Memory B cell (primary cell): ENCODE data around the gene RNASEH2C.
"Not testable (repeated sequence)": the region's sequence is repeated elsewhere in the genome, so short reads cannot be mapped to it uniquely, and the experiment has no call there.

Source experiments
- ATAC-seq: fragments of 150-1000 bp; cut with Tn5 transposase; 2 replicates; pipeline ENCODE4 v1.10.0; 2021; ENCODE audit warnings: low read depth, mild to moderate bottlenecking, moderate library complexity
- DNase-seq, 2 donors: peaks; one replicate each; pipeline ENCODE4 v3.0.0; 2022; ENCODE audit warnings: low spot score in 2 of 2
- H3K27ac Mint-ChIP-seq: one replicate; pipeline ENCODE4 v1.8.0; 2022; ENCODE audit warnings: mild to moderate bottlenecking, moderate library complexity, mixed read lengths
- H3K27me3 Mint-ChIP-seq: one replicate; pipeline ENCODE4 v1.8.0; 2022; ENCODE audit warnings: mixed read lengths
- H3K36me3 Mint-ChIP-seq: one replicate; pipeline ENCODE4 v1.8.0; 2022; ENCODE audit warnings: mild to moderate bottlenecking, mixed read lengths
- H3K4me1 Mint-ChIP-seq: one replicate; pipeline ENCODE4 v1.8.0; 2022; ENCODE audit warnings: mixed read lengths
- H3K4me3 Mint-ChIP-seq: one replicate; pipeline ENCODE4 v1.8.0; 2022; ENCODE audit warnings: mild to moderate bottlenecking, moderate library complexity, mixed read lengths
- H3K9me3 Mint-ChIP-seq: one replicate; pipeline ENCODE4 v1.8.0; 2022; ENCODE audit warnings: mixed read lengths

The RNASEH2C gene

GRCh38 chr11:65720211-65720934 is at the start of gene RNASEH2C:
RNASEH2C (minus strand) TSS chr11:65720798; CDS start chr11:65720758, 40 bp downstream.
- no peaks in the 10 kb centered on the region for H3K27me3 Mint-ChIP-seq
- peak within 1 kb of the TSS; percentile 85 for H3K27ac Mint-ChIP-seq
- peaks cover 19% of the 10 kb centered on the region for H3K4me1 Mint-ChIP-seq
- H3K9me3 Mint-ChIP-seq, result no peaks in the 10 kb centered on the region
- DNase-seq (peak; percentile 59 to 77), ATAC-seq (peak; percentile 93)
- peak within 1 kb of the TSS; percentile 95 for H3K4me3 Mint-ChIP-seq
- H3K36me3 Mint-ChIP-seq, result peaks cover 11% of the 10 kb centered on the region

DNA sequence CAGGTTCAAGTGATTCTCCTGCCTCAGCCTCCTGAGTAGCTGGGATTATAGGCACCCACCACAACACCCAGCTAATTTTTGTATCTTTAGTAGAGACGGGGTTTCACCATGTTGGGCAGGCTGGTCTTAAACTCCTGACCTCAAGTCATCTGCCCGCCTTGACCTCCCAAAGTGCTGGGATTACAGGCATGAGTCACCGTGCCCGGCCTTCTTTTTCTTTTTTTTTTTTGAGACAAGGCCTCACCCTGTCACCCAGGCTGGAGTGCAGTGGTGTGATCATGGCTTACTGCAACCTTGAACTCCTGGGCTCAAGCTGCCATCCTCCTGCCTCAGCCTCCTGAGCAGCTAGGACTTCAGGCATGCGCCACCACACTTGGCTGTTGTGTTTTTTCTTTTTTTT is 47.2 kb upstream of the RNASEH2C start:
- H3K27me3 Mint-ChIP-seq, DNase-seq, H3K27ac Mint-ChIP-seq, H3K4me3 Mint-ChIP-seq, ATAC-seq, H3K4me1 Mint-ChIP-seq, H3K9me3 Mint-ChIP-seq, H3K36me3 Mint-ChIP-seq: not testable (repeated sequence)

GRCh38 chr11:65767406-65767805 is 46.8 kb upstream of the RNASEH2C start:
- Mint-ChIP-seq H3K36me3 (no peaks in the 10 kb centered on the region), H3K9me3 (no peaks in the 10 kb centered on the region), H3K27me3 (no peaks in the 10 kb centered on the region), H3K4me3 (no peak overlapping the region), H3K4me1 (peaks cover 7% of the 10 kb centered on the region), H3K27ac (no peak overlapping the region)
- ATAC-seq (no peak), DNase-seq (no peak)

- ATAC-seq (no peak), DNase-seq (no peak)
- no peaks in the 10 kb centered on the region for H3K9me3 Mint-ChIP-seq
- H3K4me3 Mint-ChIP-seq, result no peak overlapping the region
- no peaks in the 10 kb centered on the region for H3K36me3 Mint-ChIP-seq
- H3K27ac Mint-ChIP-seq, result no peak overlapping the region
- H3K27me3 Mint-ChIP-seq, result no peaks in the 10 kb centered on the region
- H3K4me1 Mint-ChIP-seq, result peaks cover 7% of the 10 kb centered on the region
Measured at GRCh38 chr11:65766535-65766934, 45.9 kb upstream of the RNASEH2C start.

DNA sequence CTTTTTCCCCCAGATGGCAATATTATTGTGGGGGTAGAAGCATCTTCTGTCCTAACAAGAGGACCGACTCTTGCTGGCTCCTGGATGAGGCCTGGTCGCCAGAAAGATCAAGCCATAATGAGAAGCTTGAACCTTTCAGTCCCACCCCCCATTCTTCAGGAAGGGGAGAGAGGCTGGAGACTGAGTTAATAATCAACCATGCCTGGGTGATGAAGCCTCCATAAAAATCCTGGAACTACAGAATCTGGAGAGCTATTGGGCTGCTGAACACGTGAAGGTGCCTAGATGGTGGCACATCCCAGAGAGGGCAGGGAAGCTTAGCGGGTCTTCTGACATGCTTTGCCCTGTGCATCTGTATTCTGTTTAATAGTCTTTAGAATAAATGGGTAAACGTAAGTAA is 43.8 kb upstream of the RNASEH2C start:
- peaks cover under 1% of the 10 kb centered on the region for H3K4me1 Mint-ChIP-seq
- ATAC-seq (no peak), DNase-seq (no peak)
- H3K4me3 Mint-ChIP-seq, result no peak overlapping the region
- H3K27me3 Mint-ChIP-seq, result peaks cover 2% of the 10 kb centered on the region
- H3K36me3 Mint-ChIP-seq, result no peaks in the 10 kb centered on the region
- no peak overlapping the region for H3K27ac Mint-ChIP-seq
- no peaks in the 10 kb centered on the region for H3K9me3 Mint-ChIP-seq

- not testable (repeated sequence) for H3K36me3 Mint-ChIP-seq, ATAC-seq
Measured at GRCh38 chr11:65762816-65763215, 42.2 kb upstream of the RNASEH2C start.

DNA sequence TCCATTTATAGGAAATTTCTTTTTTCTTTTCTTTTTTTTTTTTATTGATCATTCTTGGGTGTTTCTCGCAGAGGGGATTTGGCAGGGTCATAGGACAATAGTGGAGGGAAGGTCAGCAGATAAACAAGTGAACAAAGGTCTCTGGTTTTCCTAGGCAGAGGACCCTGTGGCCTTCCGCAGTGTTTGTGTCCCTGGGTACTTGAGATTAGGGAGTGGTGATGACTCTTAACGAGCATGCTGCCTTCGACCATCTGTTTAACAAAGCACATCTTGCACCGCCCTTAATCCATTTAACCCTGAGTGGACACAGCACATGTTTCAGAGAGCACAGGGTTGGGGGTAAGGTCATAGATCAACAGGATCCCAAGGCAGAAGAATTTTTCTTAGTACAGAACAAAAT is 41.6 kb upstream of the RNASEH2C start:
- H3K9me3 Mint-ChIP-seq, H3K4me3 Mint-ChIP-seq, H3K36me3 Mint-ChIP-seq, ATAC-seq, DNase-seq, H3K27me3 Mint-ChIP-seq, H3K4me1 Mint-ChIP-seq, H3K27ac Mint-ChIP-seq: not testable (repeated sequence)

More at GRCh38 chr11:65762816-65763215, 42.2 kb upstream of the RNASEH2C start:
- not testable (repeated sequence) for H3K4me1 Mint-ChIP-seq, H3K4me3 Mint-ChIP-seq, H3K9me3 Mint-ChIP-seq, DNase-seq, H3K27ac Mint-ChIP-seq, H3K27me3 Mint-ChIP-seq

DNA sequence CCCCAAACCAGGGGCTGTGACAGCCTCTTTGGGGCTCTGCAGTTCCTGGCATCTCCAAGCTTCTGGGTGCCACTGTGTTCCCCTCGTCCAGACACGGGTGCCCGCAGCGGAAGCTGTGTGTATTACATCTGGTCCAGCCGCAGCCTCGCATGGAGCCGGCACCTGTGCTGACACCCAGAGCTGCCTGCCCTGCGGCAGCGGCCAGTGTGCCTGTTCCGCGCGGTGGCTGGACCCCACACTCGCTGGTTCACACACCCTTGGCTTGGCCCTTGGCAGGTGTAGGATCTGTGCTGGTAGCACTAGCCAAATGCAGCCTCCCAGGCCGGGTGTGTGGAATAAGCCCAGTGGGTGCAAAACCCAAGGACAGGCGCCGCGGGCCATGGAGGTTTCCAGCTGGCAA is 24.5 kb upstream of the RNASEH2C start:
- DNase-seq (no peak), ATAC-seq (no peak)
- no peak overlapping the region for H3K27ac Mint-ChIP-seq
- H3K4me1 Mint-ChIP-seq, result peaks cover 11% of the 10 kb centered on the region
- H3K36me3 Mint-ChIP-seq, result no peaks in the 10 kb centered on the region
- H3K9me3 Mint-ChIP-seq, result peaks cover 3% of the 10 kb centered on the region
- H3K27me3 Mint-ChIP-seq, result peaks cover 6% of the 10 kb centered on the region
- H3K4me3 Mint-ChIP-seq, result no peak overlapping the region

DNA sequence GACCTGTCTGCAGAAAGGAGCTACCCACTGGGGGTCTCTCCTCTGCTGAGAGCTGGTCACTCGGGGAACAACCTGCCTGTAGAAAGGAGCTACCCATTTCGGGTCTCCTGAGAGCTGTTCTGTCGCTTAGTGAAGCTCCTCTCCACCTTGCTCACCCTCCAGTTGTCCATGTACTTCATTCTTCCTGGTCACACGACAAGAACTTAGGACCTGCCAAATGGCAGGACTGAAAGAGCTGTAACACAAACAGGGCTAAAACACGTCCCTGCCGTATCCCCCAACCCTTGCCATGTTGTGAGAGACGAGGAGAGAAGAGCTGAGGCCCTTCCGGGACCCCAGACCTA is 24.1 kb upstream of the RNASEH2C start:
- Mint-ChIP-seq H3K36me3 (no peaks in the 10 kb centered on the region), H3K9me3 (peaks cover 3% of the 10 kb centered on the region), H3K27me3 (peaks cover 6% of the 10 kb centered on the region), H3K27ac (no peak overlapping the region), H3K4me1 (peaks cover 9% of the 10 kb centered on the region), H3K4me3 (no peak overlapping the region)
- DNase-seq (no peak), ATAC-seq (no peak)

GRCh38 chr11:65744026-65744698 is 23.6 kb upstream of the RNASEH2C start:
- H3K27me3 Mint-ChIP-seq, result peaks cover 6% of the 10 kb centered on the region
- H3K4me1 Mint-ChIP-seq, result peaks cover 9% of the 10 kb centered on the region
- H3K4me3 Mint-ChIP-seq, result no peak overlapping the region
- no peak for DNase-seq
- peaks cover 3% of the 10 kb centered on the region for H3K9me3 Mint-ChIP-seq
- ATAC-seq, result no peak
- no peak overlapping the region for H3K27ac Mint-ChIP-seq
- no peaks in the 10 kb centered on the region for H3K36me3 Mint-ChIP-seq

GRCh38 chr11:65743681-65744025 is 23.1 kb upstream of the RNASEH2C start:
- H3K27me3 Mint-ChIP-seq, result peaks cover 6% of the 10 kb centered on the region

DNA sequence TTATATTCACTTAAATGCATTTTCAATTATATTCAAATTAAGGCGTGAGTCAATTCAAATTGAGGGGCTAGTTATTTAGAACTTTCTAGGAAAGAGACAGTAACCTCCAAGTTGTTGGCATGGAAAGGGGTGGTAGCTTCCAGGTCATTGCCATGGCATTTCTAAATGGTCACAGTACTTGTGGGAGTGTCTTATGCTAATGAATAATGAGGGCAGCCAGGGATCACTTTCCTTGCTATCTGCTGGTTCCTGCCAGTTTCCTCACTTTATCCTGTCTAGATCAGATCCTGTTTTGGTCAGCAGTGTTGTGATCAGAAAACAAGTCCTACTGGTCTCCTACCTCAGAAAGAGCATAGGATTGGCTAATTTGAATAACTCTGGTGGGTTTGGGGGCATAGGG is 21.8 kb upstream of the RNASEH2C start:
- H3K4me1 Mint-ChIP-seq, result peaks cover 9% of the 10 kb centered on the region
- no peaks in the 10 kb centered on the region for H3K36me3 Mint-ChIP-seq
- no peak overlapping the region for H3K4me3 Mint-ChIP-seq
- DNase-seq (no peak), ATAC-seq (no peak)
- no peaks in the 10 kb centered on the region for H3K9me3 Mint-ChIP-seq
- H3K27me3 Mint-ChIP-seq, result peaks cover 6% of the 10 kb centered on the region
- H3K27ac Mint-ChIP-seq, result no peak overlapping the region

More at GRCh38 chr11:65743681-65744025, 23.1 kb upstream of the RNASEH2C start:
- H3K4me3 Mint-ChIP-seq, result no peak overlapping the region
- peaks cover 9% of the 10 kb centered on the region for H3K4me1 Mint-ChIP-seq
- ATAC-seq (no peak), DNase-seq (no peak)
- H3K9me3 Mint-ChIP-seq, result peaks cover 3% of the 10 kb centered on the region
- H3K36me3 Mint-ChIP-seq, result no peaks in the 10 kb centered on the region
- H3K27ac Mint-ChIP-seq, result no peak overlapping the region

GRCh38 chr11:65741185-65741584 is 20.6 kb upstream of the RNASEH2C start:
- DNase-seq (no peak), ATAC-seq (no peak)
- Mint-ChIP-seq H3K27ac (no peak overlapping the region), H3K4me3 (no peak overlapping the region), H3K27me3 (peaks cover 6% of the 10 kb centered on the region), H3K4me1 (peaks cover 9% of the 10 kb centered on the region), H3K36me3 (no peaks in the 10 kb centered on the region), H3K9me3 (peaks cover 3% of the 10 kb centered on the region)

- DNase-seq (no peak), ATAC-seq (no peak)
- H3K4me1 Mint-ChIP-seq, result peaks cover 2% of the 10 kb centered on the region
- no peak overlapping the region for H3K4me3 Mint-ChIP-seq
- no peak overlapping the region for H3K27ac Mint-ChIP-seq
- peaks cover 6% of the 10 kb centered on the region for H3K27me3 Mint-ChIP-seq
- H3K9me3 Mint-ChIP-seq, result peaks cover 3% of the 10 kb centered on the region
- H3K36me3 Mint-ChIP-seq, result no peaks in the 10 kb centered on the region
Measured at GRCh38 chr11:65739022-65739421, 18.4 kb upstream of the RNASEH2C start.

- H3K36me3 Mint-ChIP-seq, result no peaks in the 10 kb centered on the region
- peaks cover 7% of the 10 kb centered on the region for H3K27me3 Mint-ChIP-seq
Measured at GRCh38 chr11:65736810-65737209, 16.2 kb upstream of the RNASEH2C start.

More at GRCh38 chr11:65736810-65737209, 16.2 kb upstream of the RNASEH2C start:
- Mint-ChIP-seq H3K4me1 (no peaks in the 10 kb centered on the region), H3K9me3 (peaks cover 3% of the 10 kb centered on the region), H3K27ac (no peak overlapping the region), H3K4me3 (no peak overlapping the region)
- no peak for DNase-seq
- no peak for ATAC-seq
